ENCODE measurements around the gene SEMA7A.
"Not testable (repeated sequence)": the region's sequence is repeated elsewhere in the genome, so short reads cannot be mapped to it uniquely, and the experiment has no call there.

Gene SEMA7A, protein sequence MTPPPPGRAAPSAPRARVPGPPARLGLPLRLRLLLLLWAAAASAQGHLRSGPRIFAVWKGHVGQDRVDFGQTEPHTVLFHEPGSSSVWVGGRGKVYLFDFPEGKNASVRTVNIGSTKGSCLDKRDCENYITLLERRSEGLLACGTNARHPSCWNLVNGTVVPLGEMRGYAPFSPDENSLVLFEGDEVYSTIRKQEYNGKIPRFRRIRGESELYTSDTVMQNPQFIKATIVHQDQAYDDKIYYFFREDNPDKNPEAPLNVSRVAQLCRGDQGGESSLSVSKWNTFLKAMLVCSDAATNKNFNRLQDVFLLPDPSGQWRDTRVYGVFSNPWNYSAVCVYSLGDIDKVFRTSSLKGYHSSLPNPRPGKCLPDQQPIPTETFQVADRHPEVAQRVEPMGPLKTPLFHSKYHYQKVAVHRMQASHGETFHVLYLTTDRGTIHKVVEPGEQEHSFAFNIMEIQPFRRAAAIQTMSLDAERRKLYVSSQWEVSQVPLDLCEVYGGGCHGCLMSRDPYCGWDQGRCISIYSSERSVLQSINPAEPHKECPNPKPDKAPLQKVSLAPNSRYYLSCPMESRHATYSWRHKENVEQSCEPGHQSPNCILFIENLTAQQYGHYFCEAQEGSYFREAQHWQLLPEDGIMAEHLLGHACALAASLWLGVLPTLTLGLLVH

DNA sequence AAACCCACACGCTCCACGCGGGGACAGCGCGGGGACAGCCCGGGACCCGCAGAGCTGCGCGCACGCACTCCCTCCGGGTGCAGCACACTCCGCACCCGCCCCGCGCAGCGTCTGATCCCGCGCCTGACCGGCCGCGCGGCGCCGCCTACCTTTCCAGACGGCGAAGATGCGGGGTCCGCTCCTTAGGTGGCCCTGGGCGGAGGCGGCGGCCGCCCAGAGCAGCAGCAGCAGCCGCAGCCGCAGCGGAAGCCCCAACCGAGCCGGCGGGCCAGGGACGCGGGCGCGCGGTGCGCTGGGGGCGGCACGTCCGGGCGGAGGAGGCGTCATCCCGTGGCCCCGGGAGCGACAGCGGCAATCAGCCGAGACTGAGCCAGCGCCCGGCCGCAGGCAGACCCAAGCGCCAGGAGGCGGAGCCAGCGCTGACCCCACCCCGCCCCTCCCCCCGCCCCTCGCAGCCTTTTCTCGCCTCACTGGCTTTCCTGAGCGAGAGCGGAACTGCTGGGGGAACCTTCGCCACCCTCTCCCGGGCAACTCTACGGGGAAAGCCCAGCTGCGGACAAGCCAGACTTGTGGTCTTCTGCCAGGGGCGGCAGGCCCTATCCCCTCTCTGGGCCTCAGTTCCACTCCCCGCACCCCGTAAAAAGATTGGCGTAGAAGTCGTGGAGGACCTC, at the start of gene SEMA7A:
TSS of gene SEMA7A (minus strand) at position 367 of the 671 bp plus-strand sequence. CDS start at position 327, 40 bp downstream.
- DNase-seq: peak; percentile 86

DNA sequence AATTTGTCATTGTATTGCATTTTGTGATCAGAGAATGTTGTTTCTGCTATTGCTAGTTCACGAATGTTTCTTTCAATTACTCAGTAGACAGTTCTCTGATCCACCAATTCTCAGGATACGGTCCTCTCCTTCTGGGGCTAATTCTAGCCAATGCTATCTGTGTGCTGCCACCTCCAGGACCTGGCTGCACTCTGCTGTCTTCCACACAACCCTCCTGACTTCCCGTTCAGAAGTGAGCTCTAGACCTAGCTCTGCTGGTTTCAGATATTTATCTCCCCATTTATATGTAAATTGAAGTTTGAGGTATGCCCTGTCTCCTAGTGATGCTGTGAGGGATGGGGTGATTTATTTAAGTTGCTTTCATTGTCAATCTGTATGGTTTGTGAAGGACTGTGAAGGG, 48.9 kb upstream of the SEMA7A start:
- no peak for DNase-seq

DNA sequence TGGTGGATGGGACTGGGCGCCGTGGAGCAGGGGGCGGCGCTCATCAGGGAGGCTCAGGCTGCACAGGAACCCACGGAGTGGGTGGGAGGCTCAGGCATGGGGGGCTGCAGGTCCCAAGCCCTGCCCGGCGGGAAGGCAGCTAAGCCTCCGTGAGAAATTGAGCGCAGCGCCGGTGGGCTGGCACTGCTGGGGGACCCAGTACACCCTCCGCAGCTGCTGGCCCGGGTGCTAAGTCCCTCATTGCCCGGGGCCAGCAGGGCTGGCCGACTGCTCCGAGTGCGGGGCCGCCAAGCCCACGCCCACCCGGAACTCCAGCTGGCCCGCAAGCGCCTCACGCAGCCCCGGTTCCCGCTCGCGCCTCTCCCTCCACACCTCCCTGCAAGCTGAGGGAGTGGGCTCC, 46.6 kb upstream of the SEMA7A start:
- DNase-seq: not testable (repeated sequence)

DNA sequence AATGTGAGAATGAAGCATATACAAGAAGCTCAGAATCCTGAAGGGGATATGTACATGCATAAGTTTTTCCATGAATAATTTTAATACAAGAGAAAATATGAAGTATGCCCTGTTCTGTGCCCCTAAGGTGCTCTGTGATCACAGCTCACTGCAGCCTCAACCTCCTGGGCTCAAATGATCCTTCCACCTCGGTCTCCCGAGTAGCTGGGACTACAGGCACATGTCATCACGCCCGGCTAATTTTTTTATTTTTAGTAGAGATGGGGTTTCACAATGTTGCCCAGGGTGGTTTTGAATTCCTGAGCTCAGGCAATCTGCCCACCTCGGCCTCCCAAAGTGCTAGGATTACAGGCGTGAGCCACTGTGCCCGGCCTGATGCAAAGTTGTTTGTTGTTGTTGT, 37.9 kb upstream of the SEMA7A start:
- DNase-seq: not testable (repeated sequence)

DNA sequence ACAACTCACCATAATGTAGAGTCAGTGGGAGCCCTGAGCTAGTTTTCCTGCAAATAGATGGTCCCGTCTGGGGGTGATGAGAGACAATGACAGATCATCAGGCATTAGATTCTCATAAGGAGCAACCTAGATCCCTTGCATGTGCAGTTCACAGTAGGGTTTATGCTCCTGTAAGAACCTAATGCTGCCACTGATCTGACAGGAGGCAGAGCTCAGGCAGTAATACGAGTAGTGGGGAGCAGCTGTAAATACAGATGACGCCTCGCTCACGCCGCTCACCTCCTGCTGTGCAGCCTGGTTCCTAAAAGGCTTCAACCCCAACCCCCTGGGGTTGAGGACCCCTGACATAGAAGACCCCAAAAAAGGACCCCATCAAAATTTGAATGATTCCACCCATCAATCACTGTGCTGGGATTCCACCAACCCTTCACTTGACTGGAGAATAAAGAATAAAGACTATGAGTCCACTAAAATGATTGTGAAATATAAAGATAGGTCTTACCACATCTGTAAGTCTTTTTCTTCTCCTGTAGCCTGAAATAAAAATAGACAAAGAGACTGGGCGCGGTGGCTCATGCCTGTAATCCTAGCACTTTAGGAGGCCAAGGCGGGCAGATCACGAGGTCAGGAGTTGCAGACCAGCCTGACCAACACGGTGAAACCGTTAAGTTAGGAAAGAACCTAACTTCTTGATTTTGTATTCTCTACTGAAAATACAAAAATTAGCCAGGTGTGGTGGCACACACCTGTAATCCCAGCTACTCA, 37.1 kb upstream of the SEMA7A start:
- no peak for DNase-seq

DNA sequence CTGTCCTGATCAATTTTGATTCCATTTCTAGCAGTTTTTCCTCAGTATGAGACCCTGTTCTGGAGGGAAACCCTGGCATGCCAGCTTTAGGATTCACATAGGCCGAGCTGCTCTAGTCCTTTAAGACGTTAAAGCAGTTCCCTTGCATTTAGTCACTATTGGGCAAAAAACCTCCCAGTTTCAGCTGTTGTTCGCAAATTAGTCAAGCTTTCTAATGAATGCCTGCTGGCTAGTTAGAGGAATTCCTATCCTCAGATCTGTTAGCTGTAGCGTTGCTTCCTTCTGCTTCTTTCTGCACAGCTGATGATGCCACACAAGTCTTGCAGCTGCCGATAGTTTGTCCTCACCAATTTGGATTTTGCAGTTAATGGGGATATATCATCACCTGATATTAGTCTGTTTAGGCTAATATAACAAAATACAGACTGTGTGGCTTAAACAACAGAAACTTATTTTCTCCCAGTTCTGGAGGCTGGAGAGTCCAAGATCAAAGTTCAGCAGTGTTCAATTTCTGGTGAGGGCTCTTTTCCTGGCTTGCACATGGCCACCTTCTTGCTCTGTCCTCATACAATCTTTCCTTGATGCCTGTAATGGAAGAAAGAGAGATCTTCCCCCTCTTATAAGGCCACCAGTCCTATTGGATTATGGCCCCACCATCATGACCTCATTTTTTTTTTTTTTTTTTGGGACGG, 34.7 kb upstream of the SEMA7A start:
- DNase-seq: no peak

DNA sequence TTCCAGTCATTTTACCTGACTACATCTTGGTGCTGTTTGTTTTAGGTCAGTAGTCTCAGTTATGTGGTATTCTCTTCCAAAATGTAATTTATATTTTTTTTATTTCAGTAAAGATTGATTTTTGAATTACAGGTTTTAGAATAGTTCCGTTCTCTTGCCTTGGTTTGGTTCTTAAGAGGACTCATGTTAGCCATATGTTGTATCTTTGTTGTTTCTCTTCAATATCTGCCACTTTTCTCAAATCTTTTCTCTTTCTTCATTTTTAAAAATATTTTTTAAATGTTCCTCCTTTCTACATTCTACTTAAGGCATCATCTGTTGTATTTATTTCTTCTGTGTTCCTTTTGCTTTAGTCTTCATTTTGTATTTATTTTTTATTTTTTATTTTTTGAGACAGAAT, 32.8 kb upstream of the SEMA7A start:
- DNase-seq: no peak

DNA sequence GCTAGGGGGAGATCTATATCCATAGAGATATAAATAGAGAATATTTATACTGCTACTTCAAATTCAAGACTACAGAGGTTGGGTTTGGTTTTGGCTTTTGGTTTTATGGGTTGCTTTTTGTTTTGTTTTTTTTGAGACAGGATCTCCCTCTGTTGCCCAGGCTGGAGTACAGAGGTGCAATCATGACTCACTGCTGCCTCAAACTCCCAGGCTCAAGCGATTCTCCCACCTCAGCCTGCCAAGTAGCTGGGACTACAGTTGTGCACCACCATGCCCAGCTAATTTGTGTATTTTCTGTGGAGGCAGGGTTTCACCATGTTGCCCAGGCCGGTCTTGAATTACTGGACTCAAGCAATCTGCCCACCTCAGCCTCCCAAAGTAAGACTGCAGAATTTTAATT, 31.1 kb upstream of the SEMA7A start:
- no peak for DNase-seq

DNA sequence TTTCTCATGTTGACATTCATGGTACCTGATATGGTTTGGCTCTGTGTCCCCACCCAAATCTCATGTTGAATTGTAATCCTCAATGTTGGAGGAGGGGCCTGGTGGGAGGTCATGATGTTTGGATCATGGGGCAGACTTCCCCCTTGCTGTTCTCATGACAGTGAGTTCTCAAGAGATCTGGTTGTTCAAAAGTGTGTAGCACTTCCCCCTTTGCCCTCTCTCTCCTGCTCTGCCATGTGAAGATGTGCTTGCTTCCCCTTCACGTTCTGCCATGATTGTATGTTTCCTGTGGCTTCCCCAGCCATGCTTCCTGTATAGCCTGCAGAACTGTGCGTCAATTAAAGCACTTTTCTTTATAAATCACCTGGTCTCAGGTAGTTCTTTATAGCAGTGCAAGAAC, 30.5 kb upstream of the SEMA7A start:
- DNase-seq: no peak

DNA sequence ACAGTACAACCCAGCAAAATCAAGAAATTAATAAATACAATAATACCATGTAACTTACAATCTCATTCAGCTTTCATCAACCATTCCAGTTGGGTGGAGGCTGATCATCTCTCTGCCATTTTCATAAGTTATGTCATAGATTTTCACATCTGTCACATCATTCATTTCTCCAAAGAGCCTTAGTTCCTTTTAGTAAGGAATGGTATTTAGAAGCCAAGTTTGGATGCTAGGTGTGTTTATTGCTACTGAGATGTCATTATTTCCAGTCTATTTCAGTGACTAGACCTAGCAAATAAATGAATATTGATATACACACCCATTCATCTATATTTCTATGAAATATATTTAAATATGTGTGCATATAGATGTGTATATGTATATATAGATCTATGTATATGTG, 29.9 kb upstream of the SEMA7A start:
- DNase-seq: no peak

DNA sequence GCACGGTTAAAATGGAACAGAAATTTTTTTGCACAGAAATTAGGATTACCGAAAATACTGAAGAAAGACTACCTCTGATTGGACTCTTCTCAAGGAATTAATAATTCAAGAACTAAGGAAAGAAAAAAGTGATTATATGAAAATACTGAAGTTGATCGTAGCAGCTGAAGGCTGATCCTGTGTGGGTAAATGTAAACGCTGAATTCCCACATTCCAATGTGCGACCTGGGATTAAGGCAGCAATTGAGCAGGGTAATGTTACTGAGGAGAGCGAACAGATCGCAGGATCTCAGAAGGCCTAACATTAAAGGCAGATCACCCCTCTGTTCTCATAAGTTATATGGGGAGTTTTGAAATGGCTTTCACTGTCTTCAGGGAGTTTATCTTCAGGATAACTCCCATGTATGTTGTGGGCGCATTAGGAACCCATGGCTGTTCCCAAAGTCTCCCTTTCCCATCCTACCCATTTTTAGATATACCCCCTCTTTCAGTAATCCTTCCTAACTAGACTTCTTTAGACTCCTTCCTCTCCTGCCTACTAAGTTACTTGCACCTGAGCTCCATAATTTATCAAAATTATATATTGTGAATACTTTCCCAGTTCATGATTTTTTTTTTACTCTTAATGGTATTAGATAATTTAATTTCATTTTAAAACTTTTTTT, 28.2 kb upstream of the SEMA7A start:
- peak; percentile 24 for DNase-seq

DNA sequence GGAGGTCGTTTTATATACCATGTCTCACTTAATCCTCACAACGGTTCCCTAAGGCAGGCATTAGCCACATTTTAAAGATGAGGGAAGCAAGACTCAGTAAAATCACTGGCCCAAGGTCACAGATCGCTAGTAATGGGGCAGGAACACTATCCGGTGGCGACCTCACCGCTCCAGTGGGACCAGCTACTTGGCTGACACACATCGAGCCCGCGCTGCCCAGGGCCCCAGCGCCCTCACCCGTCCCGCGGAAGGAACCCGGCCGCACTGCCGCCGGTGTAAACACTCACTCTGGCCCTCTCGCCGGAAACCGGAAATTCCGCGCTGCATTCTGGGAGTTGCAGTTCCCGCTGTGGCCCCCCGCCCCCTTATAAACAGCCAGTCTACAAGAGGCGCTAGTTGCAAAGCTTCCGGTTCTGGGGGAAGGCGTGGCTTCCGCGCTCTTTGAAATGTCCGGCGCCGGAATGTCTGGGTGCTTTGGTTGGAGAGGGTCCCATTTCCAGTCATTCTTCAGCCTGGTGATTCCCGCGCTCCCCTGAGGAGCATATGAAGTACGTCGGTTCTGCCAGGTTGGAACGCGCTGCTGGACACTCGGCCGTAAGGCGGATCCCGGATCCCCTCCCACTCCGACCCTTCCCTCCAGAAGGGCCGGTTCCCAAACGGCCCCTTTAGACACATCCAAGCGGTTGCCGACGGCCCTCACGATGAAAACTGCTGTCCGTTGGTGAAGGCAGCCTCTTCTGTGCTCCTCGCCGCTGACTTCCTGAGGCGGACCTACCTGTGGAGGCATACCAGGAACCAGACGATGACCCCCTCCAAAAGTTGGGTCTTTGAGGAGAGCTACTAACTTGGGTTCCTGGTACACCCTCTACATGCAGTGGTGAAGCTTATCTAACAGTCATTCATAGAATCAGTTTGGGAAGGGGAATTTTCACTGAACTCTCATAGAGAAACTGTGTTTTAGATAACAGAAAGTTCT, 27.4 kb upstream of the SEMA7A start, which contains the start of gene UBL7:
TSS of gene UBL7 (minus strand) at position 290 of the 976 bp plus-strand sequence. CDS start 2,293 bp downstream, outside the sequence.
- DNase-seq: peak; percentile 98

DNA sequence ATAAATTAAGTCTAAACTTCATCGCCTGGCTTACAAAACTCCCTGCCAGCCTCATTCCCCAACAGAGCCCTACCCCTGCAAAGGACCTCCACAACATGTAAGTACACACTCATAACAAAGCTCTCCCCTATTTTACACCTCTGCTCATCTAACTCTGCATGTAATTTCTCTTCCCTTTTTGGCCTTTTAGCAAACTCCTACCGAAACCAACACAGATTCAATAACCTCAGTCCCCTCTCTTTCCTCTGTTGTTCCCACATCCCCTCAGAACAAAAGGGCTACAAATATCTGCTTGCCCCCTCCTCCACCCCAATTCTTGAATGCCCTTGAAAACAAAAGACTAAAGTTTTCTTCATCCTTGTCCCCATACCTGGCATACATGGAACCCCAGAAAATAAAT, 26.5 kb upstream of the SEMA7A start:
- no peak for DNase-seq

DNA sequence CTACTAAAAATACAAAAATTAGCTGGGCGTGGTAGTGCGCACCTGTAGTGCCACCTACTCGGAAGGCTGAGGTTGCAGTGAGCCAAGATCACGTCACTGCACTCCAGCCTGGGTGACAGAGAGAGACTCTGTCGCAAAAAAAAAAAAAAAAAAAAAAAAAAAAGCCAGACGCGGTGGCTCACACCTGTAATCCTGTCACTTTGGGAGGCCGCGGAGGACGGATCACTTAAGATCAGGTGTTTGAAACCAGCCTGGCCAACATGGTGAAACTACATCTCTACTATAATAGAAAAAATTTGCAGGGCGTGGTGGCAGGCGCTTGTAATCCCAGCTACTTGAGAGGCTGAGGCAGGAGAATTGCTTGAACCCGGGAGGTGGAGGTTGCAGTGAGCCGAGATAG, 26.0 kb upstream of the SEMA7A start:
- not testable (repeated sequence) for DNase-seq

DNA sequence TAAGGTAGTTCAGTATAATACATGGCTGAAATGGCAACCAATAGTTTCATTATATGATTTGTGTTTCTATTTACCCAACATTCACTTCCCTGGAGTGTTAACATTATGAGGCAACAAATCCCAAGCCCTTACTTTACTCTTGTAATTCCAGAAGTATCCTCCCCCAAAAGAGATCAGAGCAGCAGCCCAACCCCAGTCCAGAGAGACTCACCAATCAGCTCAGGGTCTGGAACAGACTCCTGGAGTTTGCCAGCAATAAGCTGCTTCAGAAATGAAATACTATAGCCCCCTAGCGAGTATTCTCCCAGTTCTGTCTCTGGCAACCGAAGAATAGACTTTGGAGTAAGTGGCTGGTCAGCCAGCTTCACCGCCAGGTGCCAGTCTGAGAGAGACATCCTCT, 24.7 kb upstream of the SEMA7A start:
- DNase-seq: no peak

DNA sequence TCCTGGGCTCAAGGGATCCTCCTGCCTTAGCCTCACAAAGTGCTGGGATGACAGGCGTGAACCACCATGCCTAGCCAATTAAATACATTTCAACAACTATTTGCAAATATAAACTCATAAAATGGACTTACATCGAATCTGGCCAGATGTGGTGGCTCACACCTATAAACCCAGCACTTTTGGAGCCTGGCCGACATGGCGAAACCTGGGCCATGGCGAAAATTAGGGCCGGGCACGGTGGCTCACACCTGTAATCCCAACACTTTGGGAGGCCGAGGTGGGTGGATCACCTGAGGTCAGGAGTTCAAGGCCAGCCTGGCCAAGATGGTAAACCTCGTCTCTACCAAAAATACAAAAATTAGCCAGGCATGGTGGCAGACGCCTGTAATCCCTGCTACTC, 23.3 kb upstream of the SEMA7A start:
- not testable (repeated sequence) for DNase-seq

DNA sequence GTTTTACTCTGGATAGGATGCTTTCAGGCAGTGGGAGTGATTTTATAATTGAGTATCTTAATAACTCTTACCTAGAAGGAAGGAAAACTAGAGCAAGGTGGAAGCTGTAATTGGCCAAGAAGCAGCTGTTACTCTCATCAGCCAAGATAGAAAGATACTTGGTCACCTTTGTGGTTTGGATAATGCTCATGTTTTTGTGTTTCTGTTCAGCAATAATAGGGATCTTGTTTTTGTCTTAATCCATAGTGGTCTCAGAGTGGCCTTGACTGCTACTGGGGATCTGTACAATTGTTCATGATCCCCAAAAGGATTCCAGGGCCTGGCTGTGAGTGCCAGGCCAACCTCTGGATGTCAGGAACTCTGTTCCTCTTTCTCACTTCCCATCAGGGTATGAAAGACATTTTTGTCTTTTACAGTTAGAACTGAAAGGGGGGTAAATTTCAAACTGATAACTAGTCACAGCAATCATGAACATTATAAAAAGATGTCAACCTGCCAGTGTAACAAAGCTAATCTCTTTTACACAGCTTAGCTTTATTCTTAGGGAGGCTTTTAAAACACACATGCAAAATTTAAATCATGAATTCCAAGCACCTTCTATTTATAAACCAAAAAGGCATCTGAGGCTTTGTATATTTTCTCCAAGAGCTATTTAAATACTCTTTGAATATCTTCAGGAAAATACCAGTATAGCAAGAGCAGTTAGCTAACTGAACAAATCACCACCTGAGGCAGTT, 21.2 kb upstream of the SEMA7A start:
- DNase-seq: no peak

DNA sequence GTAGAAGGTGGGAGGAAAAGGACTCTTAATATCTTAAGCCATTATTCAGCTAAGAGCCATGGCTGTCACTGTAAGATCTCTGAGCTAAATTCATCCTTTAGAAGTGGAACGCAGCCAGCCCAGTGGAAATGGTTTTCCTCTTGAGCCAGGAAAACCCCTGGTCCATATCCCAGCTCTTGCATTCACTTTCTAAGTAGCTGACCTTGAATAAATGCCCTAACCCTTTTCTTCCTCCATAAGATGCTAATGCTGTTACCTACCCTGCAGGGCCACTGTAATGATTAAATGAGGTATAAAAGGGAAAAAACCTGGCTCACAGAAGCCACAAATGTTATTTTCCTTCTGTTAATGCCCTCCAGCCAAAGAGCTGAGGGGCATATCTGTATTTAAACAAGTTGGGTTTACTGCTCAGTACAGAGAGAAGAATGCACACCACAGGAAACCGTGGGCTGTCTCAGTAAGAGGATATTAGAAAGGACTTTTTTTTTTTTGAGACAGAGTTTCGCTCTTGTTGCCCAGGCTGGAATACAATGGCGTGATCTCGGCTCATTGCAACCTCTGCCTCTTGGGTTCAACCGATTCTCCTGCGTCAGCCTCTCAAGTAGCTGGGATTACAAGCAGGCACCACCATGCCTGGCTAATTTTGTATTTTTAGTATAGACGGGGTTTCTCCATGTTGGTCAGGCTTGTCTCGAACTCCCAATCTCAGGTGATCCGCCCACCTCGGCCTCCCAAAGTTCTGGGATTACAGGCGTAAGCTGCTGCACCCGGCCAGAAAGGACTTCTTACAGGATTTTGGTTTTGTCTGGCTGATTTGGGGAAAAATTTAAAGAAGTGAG, 20.4 kb upstream of the SEMA7A start:
- no peak for DNase-seq

All from fibroblast of skin of right biceps (primary cell).